ENCODE measurements around the gene PML.
"Not testable (repeated sequence)": the region's sequence is repeated elsewhere in the genome, so short reads cannot be mapped to it uniquely, and the experiment has no call there.

Gene PML

GRCh38 chr15:74044267-74045110 lies 50.0 kb downstream of the PML start:
- no peak overlapping the region for H3K4me3 ChIP-seq (ENCODE audit: low read length)
- TF ChIP-seq CTCF (IDR thresholded peaks at IDR 0.05; ENCODE audit: insufficient read depth, low read depth, low read length, missing control alignments) = no peak
- no peak for DNase-seq (ENCODE audit: low read depth)

- TF ChIP-seq CTCF (IDR thresholded peaks at IDR 0.05; ENCODE audit: insufficient read depth, low read depth, low read length, missing control alignments) = no peak
- DNase-seq (ENCODE audit: low read depth) = no peak
- H3K4me3 ChIP-seq (ENCODE audit: low read length) = no peak overlapping the region
These were observed 50.7 kb downstream of the PML start for GRCh38 chr15:74045184-74045583.

- no peak for TF ChIP-seq CTCF (IDR thresholded peaks at IDR 0.05; ENCODE audit: insufficient read depth, low read depth, low read length, missing control alignments)
- DNase-seq (ENCODE audit: low read depth) = no peak
These were observed 51.2 kb downstream of the PML start for GRCh38 chr15:74045636-74046274.

GRCh38 chr15:74046275-74046674 lies 51.8 kb downstream of the PML start:
- TF ChIP-seq CTCF (IDR thresholded peaks at IDR 0.05; ENCODE audit: insufficient read depth, low read depth, low read length, missing control alignments) = no peak
- H3K4me3 ChIP-seq (ENCODE audit: low read length) = no peak overlapping the region
- no peak for DNase-seq (ENCODE audit: low read depth)

More at GRCh38 chr15:74045636-74046274, 51.2 kb downstream of the PML start:
- no peak overlapping the region for H3K4me3 ChIP-seq (ENCODE audit: low read length)

GRCh38 chr15:74050127-74050526 lies 55.6 kb downstream of the PML start:
- DNase-seq (ENCODE audit: low read depth) = no peak
- H3K4me3 ChIP-seq (ENCODE audit: low read length) = no peak overlapping the region
- no peak for TF ChIP-seq CTCF (IDR thresholded peaks at IDR 0.05; ENCODE audit: insufficient read depth, low read depth, low read length, missing control alignments)

- DNase-seq (ENCODE audit: low read depth) = no peak
- TF ChIP-seq CTCF (IDR thresholded peaks at IDR 0.05; ENCODE audit: insufficient read depth, low read depth, low read length, missing control alignments) = no peak
- no peak overlapping the region for H3K4me3 ChIP-seq (ENCODE audit: low read length)
These were observed 56.2 kb downstream of the PML start for GRCh38 chr15:74050556-74051234.

GRCh38 chr15:74052271-74053260 lies 58.0 kb downstream of the PML start:
- DNase-seq (ENCODE audit: low read depth); H3K4me3 ChIP-seq (ENCODE audit: low read length): not testable (repeated sequence)

Measured in epithelial cell of esophagus (primary cell).